ENCODE measurements around the gene CDS2. TPM values are rescaled to one million over a fixed set of nuclear protein-coding genes. Genes with fewer than 3 reads are reported as not detected.
A peak's percentile ranks its signal among the peaks of the same experiment; 100 is the strongest.

The CDS2 gene
- total and polyA plus RNA-seq, 12 donors: 16.7 to 100 (median 82.3) TPM

GRCh38 chr20:5122873-5123260 lies 3.9 kb upstream of the CDS2 start:
- no peaks in the 10 kb centered on the region for H3K27me3 ChIP-seq
- DNase-seq: no peak
- peaks cover 5 to 48% (median 32%) of the 10 kb centered on the region in 9 donors for H3K4me1 ChIP-seq
- intact Hi-C loops (cut with DNase I): loop anchor here in 4 of 10 donors (5.0 to 10.0 kb wide), 2 partner anchors 322 to 324 kb away; no protein-coding TSS in a partner anchor
- H3K27ac ChIP-seq: peak overlapping the region in 1 of 10 donors; percentile 8
- 83 to 90% methylated on average over 1 of the region's 1 CpG for WGBS, 2 donors
- peaks cover 0 to 6% (median 0%) of the 10 kb centered on the region in 9 donors for H3K36me3 ChIP-seq
- no peak for TF ChIP-seq CTCF (IDR thresholded peaks at IDR 0.05)
- no peak overlapping the region for H3K4me3 ChIP-seq
- H3K9me3 ChIP-seq: no peaks in the 10 kb centered on the region
- ATAC-seq: no peak

GRCh38 chr20:5127204-5127858 lies 523 bp downstream of the CDS2 start:
- peaks cover 7 to 65% (median 55%) of the 10 kb centered on the region in 9 donors for H3K4me1 ChIP-seq
- DNase-seq (peak; percentile 38 to 49), ATAC-seq (peak; percentile 2 to 27 (median 14))
- peak overlapping the region; percentile 83 to 98 (median 94) for H3K4me3 ChIP-seq
- H3K27ac ChIP-seq: peak overlapping the region; percentile 89 to 99 (median 98)
- no peaks in the 10 kb centered on the region for H3K9me3 ChIP-seq
- peak in 1 of 9 donors; percentile 3 for TF ChIP-seq CTCF (IDR thresholded peaks at IDR 0.05)
- WGBS, 2 donors: 1% methylated on average over 44 of the region's 44 CpGs
- H3K36me3 ChIP-seq: peaks cover 0 to 12% (median 0%) of the 10 kb centered on the region in 9 donors
- intact Hi-C loops (cut with DNase I): loop anchor here in 7 of 10 donors (1.0 to 10.0 kb wide), 5 partner anchors 45 to 317 kb away; no protein-coding TSS in a partner anchor
- H3K27me3 ChIP-seq: no peaks in the 10 kb centered on the region

GRCh38 chr20:5127859-5128424 lies 1.1 kb downstream of the CDS2 start:
- peaks cover 0 to 13% (median 0%) of the 10 kb centered on the region in 9 donors for H3K36me3 ChIP-seq
- 13 to 30% methylated on average over 6 of the region's 6 CpGs for WGBS, 2 donors
- peaks cover 7 to 65% (median 58%) of the 10 kb centered on the region in 9 donors for H3K4me1 ChIP-seq
- DNase-seq: no peak
- intact Hi-C loops (cut with DNase I): loop anchor here in 7 of 10 donors (1.0 to 10.0 kb wide), 5 partner anchors 44 to 317 kb away; no protein-coding TSS in a partner anchor
- H3K9me3 ChIP-seq: no peaks in the 10 kb centered on the region
- no peak for TF ChIP-seq CTCF (IDR thresholded peaks at IDR 0.05)
- peak overlapping the region; percentile 89 to 99 (median 98) for H3K27ac ChIP-seq
- peak overlapping the region; percentile 83 to 98 (median 94) for H3K4me3 ChIP-seq
- H3K27me3 ChIP-seq: no peaks in the 10 kb centered on the region
- no peak for ATAC-seq

GRCh38 chr20:5128886-5129285 lies 2.1 kb downstream of the CDS2 start:
- no peaks in the 10 kb centered on the region for H3K9me3 ChIP-seq
- peak overlapping the region in 9 of 10 donors; percentile 23 to 99 (median 98) for H3K27ac ChIP-seq
- H3K4me1 ChIP-seq: peaks cover 7 to 73% (median 60%) of the 10 kb centered on the region in 9 donors
- peaks cover 0 to 16% (median 0%) of the 10 kb centered on the region in 9 donors for H3K36me3 ChIP-seq
- ATAC-seq: no peak
- no peak for DNase-seq
- WGBS, 2 donors: 26 to 29% methylated on average over 6 of the region's 6 CpGs
- peak overlapping the region in 6 of 10 donors; percentile 84 to 98 (median 92) for H3K4me3 ChIP-seq
- no peak for TF ChIP-seq CTCF (IDR thresholded peaks at IDR 0.05)
- intact Hi-C loops (cut with DNase I): loop anchor here in 6 of 10 donors (5.0 to 10.0 kb wide), 3 partner anchors 43 to 316 kb away; no protein-coding TSS in a partner anchor
- H3K27me3 ChIP-seq: no peaks in the 10 kb centered on the region
